Measurements from ENCODE around the gene GARIN5B. TPM values are rescaled to one million over a fixed set of nuclear protein-coding genes. Genes with fewer than 3 reads are reported as not detected.

The GARIN5B gene
- total and polyA plus RNA-seq, 2 of the 13 experiments (the other 11 are each of a cell fraction or from before 2014, with no cell fraction given) = not detected

GRCh38 chr19:55384920-55385723 is 22.1 kb upstream of the GARIN5B start (continued):
- TF ChIP-seq MEIS2 (CRISPR knock-in tag; IDR thresholded peaks at IDR 0.05) = no peak
- TF ChIP-seq YEATS4 (CRISPR knock-in tag; IDR thresholded peaks at IDR 0.05; ENCODE audit: borderline replicate concordance) = 0 out of 2 replicates have a peak, but pooled peaks have one; percentile 22
- TF ChIP-seq ETV5 (CRISPR knock-in tag; IDR thresholded peaks at IDR 0.05; ENCODE audit: borderline replicate concordance) = peak; percentile 29; the same call in 1 of the 2 replicates
- no peak for TF ChIP-seq ATF5 (CRISPR knock-in tag; IDR thresholded peaks at IDR 0.05; ENCODE audit: low read depth)
- 0 out of 2 replicates have a peak, but pooled peaks have one; percentile 34 for TF ChIP-seq HIVEP1 (CRISPR knock-in tag; IDR thresholded peaks at IDR 0.05)
- no peak for TF ChIP-seq ZNF362 (CRISPR knock-in tag; IDR thresholded peaks at IDR 0.05; ENCODE audit: borderline replicate concordance)
- no peak for TF ChIP-seq GLMP (CRISPR knock-in tag; IDR thresholded peaks at IDR 0.05; ENCODE audit: borderline replicate concordance)
- TF ChIP-seq DNMT3B (CRISPR knock-in tag; conservative IDR thresholded peaks at IDR 0.05) = peak; percentile 76; the same call in 1 of the 2 replicates
- no peak for TF ChIP-seq SPEN (CRISPR knock-in tag; IDR thresholded peaks at IDR 0.05; ENCODE audit: low read depth)
- no peak for TF ChIP-seq CBX5 (CRISPR knock-in tag; IDR thresholded peaks at IDR 0.05; ENCODE audit: borderline replicate concordance)
- TF ChIP-seq ZNF350 (CRISPR knock-in tag; IDR thresholded peaks at IDR 0.05; ENCODE audit: borderline replicate concordance, low read depth) = no peak
- 0 out of 2 replicates have a peak, but pooled peaks have one; percentile 6 for TF ChIP-seq ZNF652 (CRISPR knock-in tag; IDR thresholded peaks at IDR 0.05; ENCODE audit: borderline replicate concordance, low read depth)
- TF ChIP-seq ZKSCAN8 (CRISPR knock-in tag; IDR thresholded peaks at IDR 0.05; ENCODE audit: borderline replicate concordance) = no peak
